NOMO-1 treated with DMSO at 0.1 percent for 48 hours (cell line): ENCODE measurements around the gene PAX7.

Experiments used
- DNase-seq: peaks from one replicate; lab custom pipeline; 2025; ENCODE audit not compliant: unreplicated experiment; lab: John Stamatoyannopoulos, UW

The PAX7 gene

GRCh38 chr1:18697541-18697940 is 66.9 kb downstream of the PAX7 start:
- DNase-seq: no peak

- no peak for DNase-seq
These were observed 69.9 kb downstream of the PAX7 start for GRCh38 chr1:18700530-18700929.

- DNase-seq: no peak
These were observed 70.5 kb downstream of the PAX7 start for GRCh38 chr1:18701183-18701582.

- no peak for DNase-seq
These were observed 72.5 kb downstream of the PAX7 start for GRCh38 chr1:18703041-18703621.

- DNase-seq: no peak
These were observed 75.2 kb downstream of the PAX7 start for GRCh38 chr1:18705811-18706210.

- no peak for DNase-seq
These were observed 77.1 kb downstream of the PAX7 start for GRCh38 chr1:18707696-18708257.

- no peak for DNase-seq
These were observed 79.4 kb downstream of the PAX7 start for GRCh38 chr1:18710002-18710401.

- DNase-seq: no peak
These were observed 80.4 kb downstream of the PAX7 start for GRCh38 chr1:18711003-18711402.

GRCh38 chr1:18711536-18712251 is 81.0 kb downstream of the PAX7 start:
- DNase-seq: no peak

- DNase-seq: no peak
These were observed 81.6 kb downstream of the PAX7 start for GRCh38 chr1:18712252-18712600.

- no peak for DNase-seq
These were observed 83.9 kb downstream of the PAX7 start for GRCh38 chr1:18714404-18715175.

- DNase-seq: peak; percentile 4
These were observed 85.6 kb downstream of the PAX7 start for GRCh38 chr1:18716112-18716784.

GRCh38 chr1:18716785-18717678 is 86.4 kb downstream of the PAX7 start:
- no peak for DNase-seq

GRCh38 chr1:18719786-18720451 is 89.3 kb downstream of the PAX7 start:
- no peak for DNase-seq

- DNase-seq: no peak
These were observed 90.4 kb downstream of the PAX7 start for GRCh38 chr1:18721041-18721440.

GRCh38 chr1:18721776-18722175 is 91.1 kb downstream of the PAX7 start:
- no peak for DNase-seq

GRCh38 chr1:18722270-18722669 is 91.6 kb downstream of the PAX7 start:
- DNase-seq: no peak

- no peak for DNase-seq
These were observed 92.6 kb downstream of the PAX7 start for GRCh38 chr1:18723206-18723605.

- no peak for DNase-seq
These were observed 93.2 kb downstream of the PAX7 start for GRCh38 chr1:18723701-18724411.
